ENCODE results near the gene C22orf31. TPM values are rescaled to one million over a fixed set of nuclear protein-coding genes. Genes with fewer than 3 reads are reported as not detected.

C22orf31 gene
- total RNA-seq, 1 experiment from 2014 or later = not detected

DNA sequence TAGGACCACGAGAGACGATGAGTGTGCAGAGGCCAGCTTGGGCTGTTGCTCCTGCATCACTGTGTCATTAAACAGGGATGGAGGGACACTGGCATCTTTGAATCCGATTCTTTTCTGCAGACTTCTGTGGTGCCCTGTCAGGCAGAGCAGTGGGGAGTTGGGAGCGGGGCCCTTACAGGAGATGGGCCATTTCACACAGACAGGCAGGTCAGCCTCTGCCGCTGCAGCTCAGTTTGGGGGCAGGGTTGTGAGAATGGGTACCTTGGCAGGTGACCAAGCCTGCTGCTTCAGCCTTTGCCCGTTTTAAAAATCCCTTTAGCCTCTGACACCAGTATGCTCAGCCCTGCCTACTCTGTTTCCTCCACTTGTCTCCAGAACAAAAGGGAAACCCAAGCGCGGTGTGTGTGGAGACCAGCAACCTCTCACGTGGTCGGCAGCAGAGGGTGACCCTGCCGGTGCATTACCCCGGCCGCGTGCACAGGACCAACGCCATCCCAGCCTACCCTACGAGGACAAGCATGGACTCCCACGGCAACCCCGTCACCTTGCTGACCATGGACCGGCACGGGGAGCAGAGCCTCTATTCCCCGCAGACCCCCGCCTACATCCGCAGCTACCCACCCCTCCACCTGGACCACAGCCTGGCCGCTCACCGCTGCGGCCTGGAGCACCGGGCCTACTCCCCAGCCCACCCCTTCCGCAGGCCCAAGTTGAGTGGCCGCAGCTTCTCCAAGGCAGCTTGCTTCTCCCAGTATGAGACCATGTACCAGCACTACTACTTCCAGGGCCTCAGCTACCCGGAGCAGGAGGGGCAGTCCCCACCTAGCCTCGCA is 12.6 kb downstream of the C22orf31 start:
- no peaks in the 10 kb centered on the region for H3K36me3 ChIP-seq (ENCODE audit: control insufficient read depth, insufficient read depth, low read length)
- in situ Hi-C loops (cut with HindIII; ENCODE audit: low pct_unique_long_range_greater_than_20kb, low sequenced_read_pairs) (no loop called here), intact Hi-C loops (cut with micrococcal nuclease; ENCODE audit: unreplicated experiment) (loop anchor here (10.0 kb wide), 1 partner anchor 196 kb away; no protein-coding TSS in a partner anchor)
- H3K4me1 ChIP-seq (ENCODE audit: control insufficient read depth, insufficient read depth, low read length) = no peaks in the 10 kb centered on the region
- ChIA-PET POLR2A (no interaction called here), CTCF (no interaction called here)
- H3K27ac ChIP-seq (ENCODE audit: low read length) = no peak overlapping the region
- TF ChIP-seq SIN3A (IDR thresholded peaks at IDR 0.05; ENCODE audit: borderline replicate concordance, insufficient read depth, low read depth, low read length) = no peak
- TF ChIP-seq, protein P1, sequence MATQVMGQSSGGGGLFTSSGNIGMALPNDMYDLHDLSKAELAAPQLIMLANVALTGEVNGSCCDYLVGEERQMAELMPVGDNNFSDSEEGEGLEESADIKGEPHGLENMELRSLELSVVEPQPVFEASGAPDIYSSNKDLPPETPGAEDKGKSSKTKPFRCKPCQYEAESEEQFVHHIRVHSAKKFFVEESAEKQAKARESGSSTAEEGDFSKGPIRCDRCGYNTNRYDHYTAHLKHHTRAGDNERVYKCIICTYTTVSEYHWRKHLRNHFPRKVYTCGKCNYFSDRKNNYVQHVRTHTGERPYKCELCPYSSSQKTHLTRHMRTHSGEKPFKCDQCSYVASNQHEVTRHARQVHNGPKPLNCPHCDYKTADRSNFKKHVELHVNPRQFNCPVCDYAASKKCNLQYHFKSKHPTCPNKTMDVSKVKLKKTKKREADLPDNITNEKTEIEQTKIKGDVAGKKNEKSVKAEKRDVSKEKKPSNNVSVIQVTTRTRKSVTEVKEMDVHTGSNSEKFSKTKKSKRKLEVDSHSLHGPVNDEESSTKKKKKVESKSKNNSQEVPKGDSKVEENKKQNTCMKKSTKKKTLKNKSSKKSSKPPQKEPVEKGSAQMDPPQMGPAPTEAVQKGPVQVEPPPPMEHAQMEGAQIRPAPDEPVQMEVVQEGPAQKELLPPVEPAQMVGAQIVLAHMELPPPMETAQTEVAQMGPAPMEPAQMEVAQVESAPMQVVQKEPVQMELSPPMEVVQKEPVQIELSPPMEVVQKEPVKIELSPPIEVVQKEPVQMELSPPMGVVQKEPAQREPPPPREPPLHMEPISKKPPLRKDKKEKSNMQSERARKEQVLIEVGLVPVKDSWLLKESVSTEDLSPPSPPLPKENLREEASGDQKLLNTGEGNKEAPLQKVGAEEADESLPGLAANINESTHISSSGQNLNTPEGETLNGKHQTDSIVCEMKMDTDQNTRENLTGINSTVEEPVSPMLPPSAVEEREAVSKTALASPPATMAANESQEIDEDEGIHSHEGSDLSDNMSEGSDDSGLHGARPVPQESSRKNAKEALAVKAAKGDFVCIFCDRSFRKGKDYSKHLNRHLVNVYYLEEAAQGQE (IDR thresholded peaks at IDR 0.05; ENCODE audit: insufficient read depth in 1 of 2, low read depth in 2 of 2, low read length in 1 of 2) = no peak
- TF ChIP-seq, protein P2, sequence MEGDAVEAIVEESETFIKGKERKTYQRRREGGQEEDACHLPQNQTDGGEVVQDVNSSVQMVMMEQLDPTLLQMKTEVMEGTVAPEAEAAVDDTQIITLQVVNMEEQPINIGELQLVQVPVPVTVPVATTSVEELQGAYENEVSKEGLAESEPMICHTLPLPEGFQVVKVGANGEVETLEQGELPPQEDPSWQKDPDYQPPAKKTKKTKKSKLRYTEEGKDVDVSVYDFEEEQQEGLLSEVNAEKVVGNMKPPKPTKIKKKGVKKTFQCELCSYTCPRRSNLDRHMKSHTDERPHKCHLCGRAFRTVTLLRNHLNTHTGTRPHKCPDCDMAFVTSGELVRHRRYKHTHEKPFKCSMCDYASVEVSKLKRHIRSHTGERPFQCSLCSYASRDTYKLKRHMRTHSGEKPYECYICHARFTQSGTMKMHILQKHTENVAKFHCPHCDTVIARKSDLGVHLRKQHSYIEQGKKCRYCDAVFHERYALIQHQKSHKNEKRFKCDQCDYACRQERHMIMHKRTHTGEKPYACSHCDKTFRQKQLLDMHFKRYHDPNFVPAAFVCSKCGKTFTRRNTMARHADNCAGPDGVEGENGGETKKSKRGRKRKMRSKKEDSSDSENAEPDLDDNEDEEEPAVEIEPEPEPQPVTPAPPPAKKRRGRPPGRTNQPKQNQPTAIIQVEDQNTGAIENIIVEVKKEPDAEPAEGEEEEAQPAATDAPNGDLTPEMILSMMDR (IDR thresholded peaks at IDR 0.05) = no peak
- no peak for TF ChIP-seq POLR2AphosphoS5 (IDR thresholded peaks at IDR 0.05; ENCODE audit: low read depth, low read length)
- TF ChIP-seq TCF7L2 (IDR thresholded peaks at IDR 0.05; ENCODE audit: low read depth, low read length) = no peak
- no peaks in the 10 kb centered on the region for H3K27me3 ChIP-seq (ENCODE audit: control insufficient read depth, insufficient read depth, low read length)
- no peaks in the 10 kb centered on the region for H3K9me3 ChIP-seq (ENCODE audit: control insufficient read depth, insufficient read depth, low read depth, low read length)
- no peak overlapping the region for H3K4me3 ChIP-seq (ENCODE audit: low read depth in 2 of 2, low read length in 2 of 2)
- no peak for ATAC-seq
- no TSS peak for BruUV-seq (replicated peaks)
- DNase-seq (ENCODE audit: low read depth, low spot score) = no peak

DNA sequence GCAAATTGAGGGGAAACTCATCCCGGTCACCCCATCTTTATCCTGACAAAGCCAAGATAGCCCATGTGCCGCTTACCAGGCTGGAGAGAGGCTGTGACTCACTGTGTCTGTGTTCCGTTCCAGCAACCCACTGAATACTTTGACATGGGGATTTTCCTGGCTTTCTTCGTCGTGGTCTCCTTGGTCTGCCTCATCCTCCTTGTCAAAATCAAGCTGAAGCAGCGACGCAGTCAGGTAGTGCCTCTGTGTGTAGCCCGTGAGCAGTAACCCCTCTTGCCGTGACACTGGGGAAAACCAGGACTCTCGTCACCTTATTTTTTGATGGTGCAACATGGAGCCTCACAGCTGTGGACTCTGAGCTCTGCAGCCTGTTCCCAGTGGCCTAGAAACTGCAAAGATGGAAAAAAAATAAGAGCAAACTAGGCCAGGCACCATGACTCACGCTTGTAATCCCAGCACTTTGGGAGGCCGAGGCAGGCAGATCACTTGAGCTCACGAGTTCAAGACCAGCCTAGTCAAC is 16.9 kb downstream of the C22orf31 start:
- Histone ChIP-seq H3K4me3 (ENCODE audit: low read depth in 2 of 2, low read length in 2 of 2) (no peak overlapping the region), H3K36me3 (ENCODE audit: control insufficient read depth, insufficient read depth, low read length) (no peaks in the 10 kb centered on the region), H3K9me3 (ENCODE audit: control insufficient read depth, insufficient read depth, low read depth, low read length) (no peaks in the 10 kb centered on the region), H3K27me3 (ENCODE audit: control insufficient read depth, insufficient read depth, low read length) (no peaks in the 10 kb centered on the region), H3K4me1 (ENCODE audit: control insufficient read depth, insufficient read depth, low read length) (no peaks in the 10 kb centered on the region), H3K27ac (ENCODE audit: low read length) (no peak overlapping the region)
- ATAC-seq = no peak
- ChIA-PET POLR2A (no interaction called here), CTCF (interaction anchor here (0.7 kb wide), 1 partner anchor 662 kb away, joined by 3 read pairs; no protein-coding TSS in a partner anchor)
- intact Hi-C loops (cut with micrococcal nuclease; ENCODE audit: unreplicated experiment) (loop anchor here (5.0 to 10.0 kb wide), 2 partner anchors 187 to 200 kb away; no protein-coding TSS in a partner anchor), in situ Hi-C loops (cut with HindIII; ENCODE audit: low pct_unique_long_range_greater_than_20kb, low sequenced_read_pairs) (no loop called here)
- TF ChIP-seq TCF7L2 (IDR thresholded peaks at IDR 0.05; ENCODE audit: low read depth, low read length) = no peak
- TF ChIP-seq SIN3A (IDR thresholded peaks at IDR 0.05; ENCODE audit: borderline replicate concordance, insufficient read depth, low read depth, low read length) = no peak
- TF ChIP-seq POLR2AphosphoS5 (IDR thresholded peaks at IDR 0.05; ENCODE audit: low read depth, low read length) = no peak
- TF ChIP-seq, protein P1 (IDR thresholded peaks at IDR 0.05; ENCODE audit: insufficient read depth in 1 of 2, low read depth in 2 of 2, low read length in 1 of 2) = no peak
- TF ChIP-seq, protein P2 (IDR thresholded peaks at IDR 0.05) = no peak
- no TSS peak for BruUV-seq (replicated peaks)
- no peak for DNase-seq (ENCODE audit: low read depth, low spot score)

Measured in Panc1 (cell line).